Smooth muscle cell of the brain vasculature (primary cell): ENCODE measurements around the gene ZNF410.
"Not testable (repeated sequence)": the region's sequence is repeated elsewhere in the genome, so short reads cannot be mapped to it uniquely, and the experiment has no call there.

Experiments
- DNase-seq: peaks from one replicate; pipeline ENCODE4 v3.0.0-alpha.2; 2012; ENCODE audit warnings: low read depth, low spot score

The ZNF410 gene, protein sequence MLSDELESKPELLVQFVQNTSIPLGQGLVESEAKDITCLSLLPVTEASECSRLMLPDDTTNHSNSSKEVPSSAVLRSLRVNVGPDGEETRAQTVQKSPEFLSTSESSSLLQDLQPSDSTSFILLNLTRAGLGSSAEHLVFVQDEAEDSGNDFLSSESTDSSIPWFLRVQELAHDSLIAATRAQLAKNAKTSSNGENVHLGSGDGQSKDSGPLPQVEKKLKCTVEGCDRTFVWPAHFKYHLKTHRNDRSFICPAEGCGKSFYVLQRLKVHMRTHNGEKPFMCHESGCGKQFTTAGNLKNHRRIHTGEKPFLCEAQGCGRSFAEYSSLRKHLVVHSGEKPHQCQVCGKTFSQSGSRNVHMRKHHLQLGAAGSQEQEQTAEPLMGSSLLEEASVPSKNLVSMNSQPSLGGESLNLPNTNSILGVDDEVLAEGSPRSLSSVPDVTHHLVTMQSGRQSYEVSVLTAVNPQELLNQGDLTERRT

DNA sequence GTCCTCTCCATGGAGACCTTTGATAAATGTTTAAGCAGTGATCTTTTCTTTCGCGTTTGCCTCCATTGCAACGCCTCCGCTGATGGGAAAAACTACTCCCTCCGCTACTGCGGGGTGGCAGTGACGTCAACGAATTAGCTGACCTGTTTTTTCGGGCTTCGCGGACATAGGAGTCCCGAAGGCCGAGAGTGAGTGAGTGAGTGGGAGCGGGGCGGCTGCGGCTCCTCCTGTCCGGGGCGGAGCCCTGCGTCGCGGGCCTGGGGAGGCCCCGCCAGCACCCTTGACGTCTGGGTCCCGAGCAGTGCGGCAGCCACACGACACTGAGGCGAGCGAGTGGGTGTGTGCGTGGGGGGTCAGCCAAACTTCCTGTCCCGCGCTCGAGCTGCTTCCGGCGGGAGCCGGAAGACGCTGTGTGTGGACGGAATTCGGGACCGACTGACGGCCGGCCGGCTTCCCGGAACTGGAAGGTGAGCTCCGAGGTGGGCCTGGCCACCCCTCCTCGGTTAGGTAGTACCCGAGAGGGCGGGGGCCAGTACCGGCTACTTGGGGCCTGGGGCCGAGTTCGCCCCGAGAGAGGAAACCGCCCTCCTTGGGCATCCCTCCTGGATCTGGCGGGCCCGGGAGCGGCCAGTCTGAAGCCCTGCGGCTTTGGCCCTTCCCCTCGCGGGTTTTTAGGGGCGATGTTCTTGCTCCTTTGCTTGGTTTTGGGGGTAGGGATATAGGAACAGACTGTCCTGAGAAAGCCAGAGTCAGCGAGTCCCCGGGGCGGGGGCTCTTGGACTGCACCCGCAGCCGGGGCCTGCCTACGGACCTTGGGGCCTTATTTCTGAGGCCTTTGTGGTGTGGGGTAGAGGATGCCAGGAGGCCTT lies at the start of gene ZNF410:
Gene ZNF410, plus strand, starts transcription at position 411 of the 869 bp plus-strand sequence. CDS start 5,317 bp downstream, outside the sequence.
- DNase-seq = peak; percentile 83

DNA sequence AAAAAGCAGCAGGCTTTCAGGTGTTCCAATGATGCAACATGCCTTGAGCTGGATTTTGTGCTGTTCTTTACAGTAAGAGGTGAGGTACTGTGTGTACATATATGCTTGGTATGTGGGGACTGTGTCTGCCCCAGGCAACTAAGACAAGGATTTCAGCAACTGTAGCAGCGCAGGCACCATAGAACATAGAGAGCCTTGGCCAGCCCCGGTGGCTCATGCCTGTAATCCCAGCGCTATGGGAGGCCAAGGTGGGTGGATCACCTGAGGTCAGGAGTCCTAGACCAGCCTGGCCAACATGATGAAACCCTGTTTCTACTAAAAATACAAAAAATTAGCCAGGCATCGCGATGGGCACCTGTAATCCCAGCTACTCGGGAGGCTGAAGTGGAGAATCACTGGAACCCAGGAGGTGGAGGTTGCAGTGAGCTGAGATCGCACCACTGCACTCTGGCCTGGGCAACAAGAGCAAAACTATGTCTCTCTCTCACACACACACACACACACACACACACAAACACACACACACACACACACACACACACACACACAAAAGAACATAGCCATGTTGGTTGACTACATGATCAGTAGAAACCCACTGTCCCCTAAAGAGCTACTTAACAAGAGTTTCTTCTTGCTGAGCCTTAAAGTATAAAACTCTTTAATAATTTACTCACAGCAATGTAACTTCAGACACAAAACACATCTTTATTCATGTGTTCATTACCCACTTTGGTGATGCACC lies 48.2 kb upstream of the ZNF410 start:
- not testable (repeated sequence) for DNase-seq

DNA sequence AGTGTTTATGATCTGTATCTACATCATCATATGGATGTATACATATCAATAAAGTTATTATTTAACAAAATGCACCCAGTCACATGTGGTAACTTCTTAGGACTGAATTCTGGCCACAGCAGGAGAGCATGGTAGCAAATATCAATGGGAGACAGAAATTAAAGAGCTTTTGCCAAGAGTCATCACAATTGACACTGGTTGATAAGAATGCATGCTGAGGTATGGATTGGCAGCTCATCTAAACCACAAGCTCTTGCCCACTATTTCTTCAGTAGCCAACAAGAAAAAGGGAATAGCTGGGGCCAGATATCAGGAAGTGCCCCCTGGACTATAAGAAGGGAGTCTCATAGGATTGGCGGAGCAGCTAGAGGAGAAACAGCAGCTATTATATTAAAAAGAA lies 44.5 kb upstream of the ZNF410 start:
- DNase-seq = no peak

DNA sequence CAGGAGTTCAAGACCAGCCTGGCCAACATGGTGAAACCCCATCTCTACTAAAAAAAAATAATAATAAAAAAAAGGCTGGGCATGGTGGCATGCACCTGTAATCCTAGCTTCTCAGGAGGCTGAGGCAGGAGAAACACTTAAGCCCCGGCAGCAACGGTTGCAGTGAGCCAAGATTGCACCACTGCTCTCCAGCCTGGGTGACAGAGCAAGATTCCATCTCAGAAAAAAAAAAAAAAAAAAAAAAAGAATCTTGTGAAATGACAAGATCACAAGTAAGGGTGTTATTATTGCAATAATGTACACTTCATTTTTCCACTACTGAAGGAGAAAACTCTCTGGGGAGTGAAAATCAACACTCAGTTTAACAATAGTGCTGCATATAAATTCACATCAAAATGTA lies 43.8 kb upstream of the ZNF410 start:
- DNase-seq = no peak

DNA sequence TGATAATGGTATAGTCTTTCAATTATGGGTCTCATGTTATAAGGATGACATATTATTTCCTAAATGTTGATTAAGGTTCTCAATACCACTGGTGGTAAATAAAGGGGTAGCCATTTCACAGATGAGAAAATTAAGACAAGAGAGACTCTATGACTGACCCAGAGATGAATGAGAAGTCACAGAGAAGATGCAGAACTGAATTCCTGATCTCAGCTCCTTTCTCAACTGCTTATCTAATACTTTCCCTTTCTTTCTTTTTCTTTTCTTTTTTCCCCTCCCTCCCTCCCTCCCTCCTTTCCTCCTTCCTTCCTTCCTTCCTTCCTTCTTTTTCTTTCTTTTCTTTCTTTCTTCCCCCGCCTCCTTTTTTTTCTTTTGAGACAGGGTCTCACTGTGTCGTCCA lies 43.4 kb upstream of the ZNF410 start:
- no peak for DNase-seq

DNA sequence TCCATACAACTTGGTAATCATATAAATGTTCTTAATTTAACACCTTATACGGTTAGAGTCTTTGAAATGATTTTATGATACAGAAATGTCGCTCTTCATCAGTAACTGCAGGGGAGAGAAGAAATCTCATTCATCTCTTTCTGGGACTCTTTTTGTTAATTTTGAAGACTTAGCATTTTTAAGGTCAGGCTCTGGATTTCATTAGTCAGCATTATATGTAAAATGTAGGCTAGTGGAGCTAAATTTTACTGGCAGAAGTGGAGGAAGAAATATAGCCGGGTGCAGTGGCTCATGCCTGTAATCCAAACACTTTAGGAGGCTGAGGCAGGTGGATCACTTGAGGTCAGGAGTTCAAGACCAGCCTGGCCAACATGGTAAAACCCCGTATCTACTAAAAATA lies 39.7 kb upstream of the ZNF410 start:
- no peak for DNase-seq

DNA sequence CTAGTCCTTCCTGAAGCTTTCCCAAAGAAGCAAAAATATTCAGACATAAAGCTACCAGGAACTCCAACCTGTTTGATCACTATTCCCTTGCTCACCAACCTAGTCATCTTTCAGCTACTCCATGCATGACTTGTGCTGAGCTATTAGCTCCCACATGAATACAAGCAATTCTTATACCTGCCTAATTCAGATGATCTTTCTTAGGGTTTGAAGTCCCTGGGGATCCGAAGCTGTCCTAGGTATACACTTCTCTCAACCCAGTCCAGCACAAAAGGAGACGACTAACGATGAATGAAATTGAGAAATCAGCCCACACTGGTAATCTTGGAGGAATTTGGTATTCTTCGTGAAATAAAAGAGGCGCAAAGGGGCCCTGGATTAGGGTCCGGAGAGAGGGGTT lies 35.7 kb upstream of the ZNF410 start:
- no peak for DNase-seq

DNA sequence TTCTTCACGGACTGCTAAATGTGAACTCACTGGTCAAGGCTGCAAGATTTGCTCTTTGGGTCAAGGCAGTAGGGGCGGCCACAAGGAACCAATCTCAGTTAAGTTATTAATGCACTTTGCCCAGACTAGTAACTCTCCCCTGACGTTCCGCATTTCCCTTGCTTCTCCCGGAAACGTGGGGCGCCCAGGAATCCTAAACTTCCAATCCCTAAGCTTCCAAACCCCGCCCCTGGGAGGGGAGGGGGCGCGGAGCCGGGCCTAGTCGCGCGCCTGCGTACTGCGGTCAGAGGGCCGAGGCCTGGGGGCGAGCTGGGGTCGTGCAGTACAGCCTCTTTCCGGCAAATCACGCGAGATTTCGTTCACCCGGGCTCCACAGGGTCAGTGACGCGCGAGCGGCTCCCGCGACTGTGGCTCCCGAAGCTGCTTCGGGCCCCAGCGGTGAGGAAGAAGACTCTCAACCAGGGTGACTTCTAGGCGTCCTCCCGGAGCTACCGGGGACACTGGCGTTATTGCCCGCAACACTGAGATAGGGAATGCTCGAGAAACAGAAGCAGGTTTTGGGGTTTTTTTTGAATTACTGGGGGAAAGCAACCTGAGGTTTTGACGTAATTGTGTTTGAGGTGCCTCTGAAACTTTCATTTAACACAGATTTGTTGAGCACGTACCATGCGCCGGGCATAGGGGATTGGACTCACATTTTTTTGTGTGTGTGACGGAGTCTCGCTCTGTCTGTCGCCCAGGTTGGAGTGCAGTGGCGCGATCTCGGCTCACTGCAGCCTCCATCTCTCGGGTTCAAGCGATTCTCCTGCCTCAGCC lies 34.9 kb upstream of the ZNF410 start, which contains the start of gene PTGR2:
Gene PTGR2, plus strand, starts transcription at position 265 of the 816 bp plus-strand sequence. CDS start 7,032 bp downstream, outside the sequence.
- DNase-seq = peak; percentile 91

DNA sequence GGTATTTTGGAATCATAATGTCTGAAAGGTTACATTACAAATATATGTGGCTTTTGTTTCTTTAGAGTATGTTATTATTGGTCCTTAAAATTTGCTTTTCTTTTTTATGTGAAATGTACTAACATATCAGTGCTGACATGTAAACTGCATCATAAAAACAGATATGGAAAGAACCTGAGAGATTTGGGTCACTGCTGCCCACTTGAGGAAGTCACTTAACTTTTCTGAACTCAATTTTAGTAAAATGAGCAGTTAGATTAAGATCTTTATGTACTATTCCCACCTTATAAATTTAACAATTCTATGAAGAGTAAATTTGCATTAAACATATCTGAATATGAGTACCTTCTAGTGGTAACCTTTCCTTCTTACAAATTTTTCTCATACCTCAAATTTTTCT lies 27.5 kb upstream of the ZNF410 start:
- no peak for DNase-seq

DNA sequence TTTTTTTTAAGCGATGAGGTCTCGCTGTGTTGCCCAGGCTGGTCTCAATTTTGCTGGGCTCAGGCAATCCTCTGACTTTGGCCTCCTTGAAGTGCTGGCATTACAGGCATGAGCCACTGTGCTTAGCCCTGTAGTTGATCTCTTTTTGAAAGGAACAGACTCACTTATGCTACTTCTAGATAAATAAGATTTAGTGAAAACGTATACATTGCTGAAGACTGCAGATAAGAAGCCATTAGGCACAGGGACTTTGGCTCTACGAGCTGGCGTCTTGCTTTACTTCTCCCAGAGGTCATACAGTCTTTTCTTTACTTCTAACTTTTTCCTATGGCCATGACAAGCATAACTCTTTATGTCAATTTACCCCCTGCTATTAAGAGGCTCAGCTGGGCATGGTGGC lies 25.6 kb upstream of the ZNF410 start:
- no peak for DNase-seq

DNA sequence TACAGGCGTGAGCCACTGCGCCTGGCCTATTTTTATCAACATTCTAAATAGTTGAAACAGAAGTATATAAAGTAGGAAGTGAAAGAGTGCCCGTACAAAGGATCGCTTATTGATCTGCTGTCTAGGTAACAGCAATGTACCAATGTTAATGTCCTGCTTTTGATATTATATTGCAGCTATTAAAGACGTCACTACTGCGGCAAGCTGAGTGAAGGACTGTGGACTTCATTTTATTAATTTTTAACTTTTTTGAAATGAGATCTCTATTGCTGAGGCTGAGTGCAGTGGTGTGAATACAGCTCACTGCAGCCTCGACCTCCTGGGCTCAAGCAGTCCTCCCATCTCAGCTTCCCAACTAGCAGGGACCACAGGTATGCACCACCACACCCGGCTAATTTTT lies 24.2 kb upstream of the ZNF410 start:
- no peak for DNase-seq

DNA sequence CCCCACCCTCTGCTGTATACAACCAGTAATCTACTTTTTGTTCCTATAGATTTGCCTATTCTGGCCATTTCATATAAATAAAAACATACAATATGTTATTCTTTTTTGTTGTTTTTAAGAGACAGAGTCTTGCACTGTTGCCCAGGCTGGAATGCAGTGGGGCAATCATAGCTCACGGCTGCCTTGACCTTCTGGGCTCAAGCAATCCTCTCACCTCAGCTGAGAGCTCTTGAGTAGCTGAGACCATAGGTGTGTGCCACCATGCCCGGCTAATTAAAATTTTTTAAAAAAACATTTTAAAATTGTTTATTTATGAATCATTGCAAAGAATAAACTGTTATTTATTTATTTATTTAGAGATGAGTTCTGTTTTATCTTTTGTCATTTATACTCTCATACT lies 23.4 kb upstream of the ZNF410 start:
- no peak for DNase-seq

DNA sequence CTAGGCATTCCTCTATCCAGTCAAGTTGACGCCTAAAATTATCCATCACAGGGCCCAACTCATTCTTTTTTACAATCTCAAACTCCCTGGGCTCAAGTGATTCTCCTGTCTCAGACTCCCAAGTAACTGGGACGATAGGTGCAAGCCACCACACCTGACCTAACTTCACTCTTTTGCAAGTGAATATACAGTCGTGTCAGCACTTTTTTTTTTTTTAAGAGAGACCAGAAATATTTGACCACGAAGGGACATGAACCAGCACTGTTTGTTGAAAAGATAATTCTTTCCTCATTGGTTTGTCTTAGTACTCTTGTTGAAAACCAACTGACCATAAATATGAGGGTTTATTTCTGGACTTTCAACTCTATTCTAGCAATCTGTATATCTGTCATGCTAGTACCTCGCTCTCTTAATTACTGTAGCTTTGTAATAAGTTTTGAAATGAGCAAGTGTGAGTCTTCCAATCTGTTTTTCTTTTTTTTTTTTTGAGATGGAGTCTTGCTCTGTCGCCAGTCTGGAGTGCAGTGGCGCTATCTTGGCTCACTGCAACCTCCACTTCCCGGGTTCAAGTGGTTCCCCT lies 21.0 kb upstream of the ZNF410 start:
- DNase-seq = no peak

DNA sequence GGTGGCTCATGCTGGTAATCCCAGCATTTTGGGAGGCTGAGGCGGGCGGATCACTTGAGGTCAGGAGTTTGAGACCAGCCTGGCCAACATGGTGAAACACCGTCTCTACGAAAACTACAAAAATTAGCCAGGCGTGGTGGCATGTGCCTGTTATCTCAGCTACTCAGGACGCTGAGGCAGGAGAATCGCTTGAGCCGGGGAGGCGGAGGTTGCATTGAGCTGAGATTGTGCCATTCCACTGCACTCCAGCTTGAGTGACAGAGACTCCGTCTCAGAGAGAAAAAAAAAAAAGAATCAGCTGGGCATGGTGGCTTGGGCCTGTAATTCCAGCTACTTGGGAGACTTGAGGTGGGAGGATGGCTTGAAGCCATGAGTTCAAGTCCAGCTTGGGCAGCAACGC lies 16.9 kb upstream of the ZNF410 start:
- DNase-seq = not testable (repeated sequence)

DNA sequence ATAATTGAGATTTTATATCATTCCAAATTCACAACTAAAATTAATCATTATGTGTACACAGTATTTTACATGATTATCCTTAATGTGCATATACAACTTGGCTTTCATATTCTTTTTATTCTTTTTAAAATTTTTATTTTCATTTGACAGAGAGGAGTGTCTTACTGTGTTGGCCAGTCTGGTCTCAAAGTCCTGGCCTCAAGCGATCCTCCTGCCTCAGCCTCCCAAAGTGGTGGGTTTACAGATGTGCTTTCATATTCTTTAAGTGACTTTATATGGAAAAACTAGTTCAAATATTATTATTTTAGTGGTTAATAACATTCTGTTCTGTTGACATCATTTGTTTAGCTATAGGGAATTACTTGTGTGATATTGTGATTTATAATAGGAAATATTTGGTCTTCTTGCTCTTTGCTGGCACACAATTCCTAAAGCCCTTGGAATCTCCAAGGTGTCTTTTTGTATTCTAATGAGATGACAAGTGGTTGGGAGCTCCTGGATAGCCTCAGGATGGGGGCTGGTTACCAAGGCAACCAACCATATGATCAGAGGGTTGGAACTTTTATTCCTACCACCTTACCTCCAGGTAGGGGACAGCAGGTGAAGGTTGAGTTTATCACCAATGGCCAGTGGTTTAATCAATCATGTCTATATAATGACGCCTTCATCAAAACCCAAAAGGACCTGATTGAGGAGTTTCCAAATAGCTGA lies 16.0 kb upstream of the ZNF410 start:
- DNase-seq = no peak

DNA sequence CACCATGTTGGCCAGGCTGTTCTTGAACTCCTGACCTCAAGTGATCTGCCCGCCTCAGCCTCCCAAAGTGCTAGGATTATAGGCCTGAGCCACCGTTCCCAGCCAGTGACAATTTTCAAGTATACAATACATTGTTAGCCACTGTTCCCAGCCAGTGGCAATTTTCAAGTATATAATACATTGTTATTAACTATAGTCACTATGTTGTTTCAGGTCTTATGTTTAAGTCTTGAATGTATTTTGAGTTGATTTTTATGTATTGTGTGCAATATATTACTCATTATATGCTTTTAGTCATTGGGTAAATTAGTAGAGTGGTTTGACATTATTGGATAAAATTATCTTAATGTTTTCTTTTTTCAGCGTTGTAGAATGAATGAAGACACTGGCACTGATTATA lies 13.0 kb upstream of the ZNF410 start:
- no peak for DNase-seq

DNA sequence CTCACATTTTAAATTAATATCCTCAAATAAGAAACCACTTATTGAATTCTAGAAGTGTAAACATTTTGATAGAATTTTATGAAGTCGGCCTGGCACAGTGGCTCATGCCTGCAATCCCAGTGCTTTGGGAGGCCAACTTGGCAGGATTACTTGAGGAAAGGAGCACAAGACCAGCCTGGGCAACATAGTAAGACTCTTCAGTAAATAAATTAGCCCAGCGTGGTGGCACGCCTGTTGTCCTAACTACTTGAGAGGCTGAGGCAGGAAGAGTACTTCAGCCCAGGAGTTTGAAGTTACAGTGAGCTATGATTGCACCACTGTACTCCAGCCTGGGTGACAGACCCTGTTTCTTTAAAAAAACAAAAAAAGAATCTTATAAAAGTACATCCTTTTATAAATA lies 8.9 kb upstream of the ZNF410 start:
- no peak for DNase-seq

DNA sequence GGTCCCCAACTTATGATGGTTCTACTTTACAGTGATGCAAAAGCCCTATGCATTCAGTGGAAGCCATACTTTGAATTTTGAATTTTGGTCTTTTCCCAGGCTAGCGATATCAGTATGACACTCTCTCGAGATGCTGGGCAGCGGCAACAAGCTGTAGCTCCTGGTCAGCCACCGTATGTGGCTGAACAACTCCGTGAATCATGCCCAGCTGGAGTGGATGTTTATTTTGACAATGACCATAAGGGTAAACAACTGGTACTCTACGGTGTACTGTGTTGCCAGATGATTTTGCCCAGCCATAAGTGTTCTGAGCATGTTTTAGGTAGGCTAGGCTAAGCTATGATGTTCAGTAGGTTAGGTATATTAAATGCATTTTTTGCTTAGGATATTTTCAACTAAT lies 8.2 kb upstream of the ZNF410 start:
- DNase-seq = no peak

DNA sequence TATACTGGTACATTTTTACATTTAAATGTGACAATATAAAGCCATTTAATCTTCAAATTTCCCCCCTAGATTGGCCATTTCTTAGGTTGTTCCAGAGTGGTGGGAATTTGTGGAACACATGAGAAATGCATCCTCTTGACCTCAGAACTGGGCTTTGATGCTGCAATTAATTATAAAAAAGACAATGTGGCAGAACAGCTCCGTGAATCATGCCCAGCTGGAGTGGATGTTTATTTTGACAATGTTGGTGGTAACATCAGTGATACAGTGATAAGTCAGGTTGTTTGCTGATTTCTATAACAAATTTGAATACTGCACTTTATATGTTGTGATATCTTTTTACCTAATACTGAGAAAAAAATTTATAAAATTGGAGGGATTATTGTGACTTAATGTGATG lies 7.6 kb upstream of the ZNF410 start:
- no peak for DNase-seq
